MM.1S (cell line): Measurements from ENCODE around the gene ELMO1.

Experiments used
- EZH2 ChIP-seq: fragments of 300-600 bp; sonication (generic); optimal IDR thresholded peaks from 2 replicates; pipeline ENCODE3; 2017; ENCODE audit warnings: low read depth, mild to moderate bottlenecking, antibody characterized with exemption, low read length, mixed read lengths
- EZH2phosphoT487 ChIP-seq: fragments of 300-600 bp; sonication (generic); IDR thresholded peaks from 2 replicates; pipeline ENCODE4 v1.6.1; 2018; ENCODE audit warnings: antibody characterized with exemption, low read length
- TF ChIP-seq, protein P1 (sequence below): fragments of 300-600 bp; sonication (generic); IDR thresholded peaks from 2 replicates; pipeline ENCODE4 v1.5.1; 2016; ENCODE audit warnings: antibody characterized with exemption, low read length, mixed read lengths

DNA sequence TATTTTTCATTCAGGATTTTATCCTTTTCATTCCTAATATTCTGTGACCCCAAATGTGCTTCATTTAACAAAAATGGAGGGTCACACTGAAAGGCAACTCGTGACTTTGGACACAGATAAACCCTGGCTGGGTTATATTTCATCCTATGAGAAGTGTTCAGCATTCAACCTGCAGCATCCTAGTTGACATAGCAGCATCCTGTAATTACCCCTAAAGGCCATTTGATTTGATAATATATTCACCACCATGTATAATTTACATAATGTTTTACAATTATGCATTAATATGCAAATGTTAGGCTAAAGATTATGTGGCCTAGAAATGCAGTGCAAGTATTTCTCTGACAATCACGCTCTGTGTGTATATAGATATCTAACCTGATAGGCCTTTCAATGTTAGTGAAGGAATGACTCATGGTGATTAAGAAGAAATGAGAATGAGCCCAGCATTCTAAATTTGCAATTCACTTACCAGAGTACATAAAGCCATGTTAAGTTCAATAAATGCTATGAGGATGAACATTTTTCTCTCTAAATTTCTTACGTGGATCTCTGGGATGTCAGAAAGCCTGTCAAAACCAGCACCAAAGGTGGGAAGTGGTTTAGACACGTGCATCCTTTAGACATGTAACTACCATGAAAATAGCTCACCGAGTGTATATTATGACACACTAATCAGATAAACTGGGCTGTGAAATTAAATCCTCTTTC, 386.7 kb downstream of the ELMO1 start:
- TF ChIP-seq, protein P1, sequence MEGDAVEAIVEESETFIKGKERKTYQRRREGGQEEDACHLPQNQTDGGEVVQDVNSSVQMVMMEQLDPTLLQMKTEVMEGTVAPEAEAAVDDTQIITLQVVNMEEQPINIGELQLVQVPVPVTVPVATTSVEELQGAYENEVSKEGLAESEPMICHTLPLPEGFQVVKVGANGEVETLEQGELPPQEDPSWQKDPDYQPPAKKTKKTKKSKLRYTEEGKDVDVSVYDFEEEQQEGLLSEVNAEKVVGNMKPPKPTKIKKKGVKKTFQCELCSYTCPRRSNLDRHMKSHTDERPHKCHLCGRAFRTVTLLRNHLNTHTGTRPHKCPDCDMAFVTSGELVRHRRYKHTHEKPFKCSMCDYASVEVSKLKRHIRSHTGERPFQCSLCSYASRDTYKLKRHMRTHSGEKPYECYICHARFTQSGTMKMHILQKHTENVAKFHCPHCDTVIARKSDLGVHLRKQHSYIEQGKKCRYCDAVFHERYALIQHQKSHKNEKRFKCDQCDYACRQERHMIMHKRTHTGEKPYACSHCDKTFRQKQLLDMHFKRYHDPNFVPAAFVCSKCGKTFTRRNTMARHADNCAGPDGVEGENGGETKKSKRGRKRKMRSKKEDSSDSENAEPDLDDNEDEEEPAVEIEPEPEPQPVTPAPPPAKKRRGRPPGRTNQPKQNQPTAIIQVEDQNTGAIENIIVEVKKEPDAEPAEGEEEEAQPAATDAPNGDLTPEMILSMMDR: no peak
- no peak for TF ChIP-seq EZH2
- no peak for TF ChIP-seq EZH2phosphoT487
